Fibroblast of villous mesenchyme (primary cell): ENCODE measurements around the gene MAGEH1. TPM values are rescaled to one million over a fixed set of nuclear protein-coding genes. Genes with fewer than 3 reads are reported as not detected.

Source experiments
- DNase-seq: peaks from one replicate; pipeline ENCODE4 v3.0.0-alpha.2; 2010; ENCODE audit warnings: low read depth
- H3K4me3 ChIP-seq: 2 replicates; pipeline ENCODE4 v1.5.1; 2011; ENCODE audit warnings: low read depth, mild to moderate bottlenecking, low read length
- CTCF ChIP-seq: IDR thresholded peaks from 2 replicates; pipeline ENCODE4 v1.5.1; 2012; ENCODE audit warnings: low read depth, mild to moderate bottlenecking, low read length; ENCODE audit not compliant: insufficient read depth
- small RNA-seq: library from RNA; depleted of rRNA; stranded (forward); fragments of <200 nt; gene quantifications from one replicate; pipeline ENCODE3, GENCODE V24; 2012
- total RNA-seq: library from RNA; depleted of rRNA; stranded (reverse); fragments of >200 nt; gene quantifications from 2 replicates; pipeline ENCODE4 v1.2.3, GENCODE V29; 2012

MAGEH1 gene
- total RNA-seq, 1 donor, result 37.6 TPM

GRCh38 chrX:55489314-55490009 is 37.5 kb downstream of the MAGEH1 start, which contains the start of gene USP51:
Gene USP51 (minus strand): TSS chrX:55489848. CDS start chrX:55488939, 909 bp downstream.
- TF ChIP-seq CTCF, result no peak
- H3K4me3 ChIP-seq, result peak within 1 kb of the TSS; percentile 66
- peak; percentile 66 for DNase-seq

- peak overlapping the region; percentile 66 for H3K4me3 ChIP-seq
- no peak for DNase-seq
- TF ChIP-seq CTCF, result no peak
Observed at GRCh38 chrX:55490121-55490520, 38.2 kb downstream of the MAGEH1 start.

DNA sequence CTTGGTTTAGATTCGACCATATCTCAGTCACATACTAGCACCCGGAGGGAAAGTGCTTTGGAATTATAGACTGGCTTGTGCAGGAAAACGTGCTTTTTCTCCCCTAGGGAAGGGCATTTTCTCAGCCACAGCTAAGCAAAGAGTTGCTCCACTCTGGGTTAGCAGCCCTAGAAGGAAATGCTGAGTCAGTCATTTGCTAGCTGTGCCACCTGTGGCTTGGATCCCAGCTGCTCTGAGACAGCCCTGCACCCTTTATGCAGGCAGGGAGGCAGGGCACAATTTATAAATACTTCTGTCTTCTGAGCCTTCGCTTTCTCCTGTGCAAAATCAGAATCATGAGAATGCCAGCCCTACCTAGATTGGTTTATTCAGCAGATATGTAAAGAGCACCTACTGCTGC is 39.0 kb downstream of the MAGEH1 start:
- DNase-seq, result no peak
- H3K4me3 ChIP-seq, result no peak overlapping the region
- TF ChIP-seq CTCF, result no peak

Small RNA genes within 50 kb of the gene (small RNA-seq; reads per million reads assigned to genes)
- gene MIR4536-2, result not detected

Other genes starting within 250 kb of the MAGEH1 start
- gene PAGE5, start 231.8 kb upstream of the MAGEH1 start, total RNA-seq, result not detected in 2 replicates
- not detected in 2 replicates for gene PAGE3, start 187.2 kb upstream of the MAGEH1 start, total RNA-seq
- 2.6 and 3.5 TPM in 2 replicates for gene USP51, start 37.7 kb downstream of the MAGEH1 start, total RNA-seq
- not detected in 2 replicates for gene FOXR2, start 171.3 kb downstream of the MAGEH1 start, total RNA-seq